ENCODE results near the gene SPNS1. TPM values are rescaled to one million over a fixed set of nuclear protein-coding genes. Genes with fewer than 3 reads are reported as not detected.

The SPNS1 gene
- total RNA-seq, 4 donors from 2014 or later = 24.2 to 34.6 (median 34.0) TPM

DNA sequence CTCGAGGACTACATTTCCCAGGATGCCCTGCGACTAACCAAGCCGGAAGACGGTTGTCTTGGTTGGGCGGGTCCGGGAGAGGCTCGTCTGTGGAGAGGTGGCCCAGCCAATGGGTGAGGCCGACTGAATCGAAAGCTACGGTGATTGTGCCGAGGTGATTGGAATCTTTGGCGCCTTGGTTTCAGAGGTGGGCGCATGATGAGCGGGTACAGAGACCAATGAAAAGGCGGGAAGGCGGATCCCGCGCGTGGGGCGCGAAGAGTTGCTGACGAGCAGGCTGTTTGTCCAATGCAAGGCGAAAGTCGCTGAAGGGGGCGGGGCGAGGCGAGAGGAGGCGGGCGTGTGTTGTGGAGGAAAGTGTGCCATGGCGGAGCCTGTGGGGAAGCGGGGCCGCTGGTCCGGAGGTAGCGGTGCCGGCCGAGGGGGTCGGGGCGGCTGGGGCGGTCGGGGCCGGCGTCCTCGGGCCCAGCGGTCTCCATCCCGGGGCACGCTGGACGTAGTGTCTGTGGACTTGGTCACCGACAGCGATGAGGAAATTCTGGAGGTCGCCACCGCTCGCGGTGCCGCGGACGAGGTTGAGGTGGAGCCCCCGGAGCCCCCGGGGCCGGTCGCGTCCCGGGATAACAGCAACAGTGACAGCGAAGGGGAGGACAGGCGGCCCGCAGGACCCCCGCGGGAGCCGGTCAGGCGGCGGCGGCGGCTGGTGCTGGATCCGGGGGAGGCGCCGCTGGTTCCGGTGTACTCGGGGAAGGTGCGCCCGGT, 23.7 kb upstream of the SPNS1 start, which contains the start of gene NFATC2IP:
Gene NFATC2IP, plus strand, starts transcription at position 290 of the 762 bp plus-strand sequence. Its CDS starts 75 bp downstream, at position 365.
- peak within 1 kb of the TSS; percentile 88 for H3K4me3 ChIP-seq (ENCODE audit: low read depth, poor library complexity, severe bottlenecking)
- peak; percentile 100 for DNase-seq (ENCODE audit: low spot score in 2 of 2)
- 0 to 2% methylated on average over 55 to 68 of the region's 79 CpGs for WGBS, 2 donors
- TF ChIP-seq POLR2A (IDR thresholded peaks at IDR 0.05) = no peak
- TF ChIP-seq, protein P1, sequence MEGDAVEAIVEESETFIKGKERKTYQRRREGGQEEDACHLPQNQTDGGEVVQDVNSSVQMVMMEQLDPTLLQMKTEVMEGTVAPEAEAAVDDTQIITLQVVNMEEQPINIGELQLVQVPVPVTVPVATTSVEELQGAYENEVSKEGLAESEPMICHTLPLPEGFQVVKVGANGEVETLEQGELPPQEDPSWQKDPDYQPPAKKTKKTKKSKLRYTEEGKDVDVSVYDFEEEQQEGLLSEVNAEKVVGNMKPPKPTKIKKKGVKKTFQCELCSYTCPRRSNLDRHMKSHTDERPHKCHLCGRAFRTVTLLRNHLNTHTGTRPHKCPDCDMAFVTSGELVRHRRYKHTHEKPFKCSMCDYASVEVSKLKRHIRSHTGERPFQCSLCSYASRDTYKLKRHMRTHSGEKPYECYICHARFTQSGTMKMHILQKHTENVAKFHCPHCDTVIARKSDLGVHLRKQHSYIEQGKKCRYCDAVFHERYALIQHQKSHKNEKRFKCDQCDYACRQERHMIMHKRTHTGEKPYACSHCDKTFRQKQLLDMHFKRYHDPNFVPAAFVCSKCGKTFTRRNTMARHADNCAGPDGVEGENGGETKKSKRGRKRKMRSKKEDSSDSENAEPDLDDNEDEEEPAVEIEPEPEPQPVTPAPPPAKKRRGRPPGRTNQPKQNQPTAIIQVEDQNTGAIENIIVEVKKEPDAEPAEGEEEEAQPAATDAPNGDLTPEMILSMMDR (IDR thresholded peaks at IDR 0.05) = no peak
- intact Hi-C loops (cut with DNase I; ENCODE audit: low total_unique reads) = no loop called here

DNA sequence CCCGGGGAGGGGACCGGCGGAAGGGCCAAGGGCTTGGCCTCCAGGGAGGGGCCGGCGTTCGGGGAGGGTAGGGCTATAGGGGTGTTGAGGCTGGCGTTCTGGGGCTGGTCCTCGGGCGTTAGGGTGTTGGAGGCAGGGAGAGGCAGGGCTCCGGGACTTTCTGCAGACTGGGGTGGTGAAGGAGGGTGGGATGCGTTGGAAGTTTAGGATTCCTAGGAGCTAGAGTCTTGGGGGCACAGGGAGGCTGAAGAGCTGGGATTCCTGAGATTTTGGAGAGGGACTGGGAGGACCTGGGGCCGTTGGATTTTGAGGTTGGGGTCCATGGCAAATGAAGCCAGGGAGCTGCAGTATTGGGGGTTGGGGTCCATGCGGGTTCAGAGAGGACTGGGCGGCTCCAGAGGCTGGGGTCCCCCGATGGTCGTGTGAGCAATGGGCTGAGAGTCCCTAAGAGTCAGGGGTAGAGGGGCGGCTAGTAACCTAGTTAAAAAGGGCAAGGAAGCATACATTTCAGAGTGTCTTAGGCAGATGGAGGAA, 23.1 kb upstream of the SPNS1 start:
- 2 to 5% methylated on average over 17 of the region's 17 CpGs for WGBS, 2 donors
- intact Hi-C loops (cut with DNase I; ENCODE audit: low total_unique reads) = no loop called here
- TF ChIP-seq, protein P1 (IDR thresholded peaks at IDR 0.05) = no peak
- no peak for TF ChIP-seq POLR2A (IDR thresholded peaks at IDR 0.05)
- DNase-seq (ENCODE audit: low spot score in 2 of 2) = peak in 1 of 2 donors; percentile 35
- peak overlapping the region; percentile 88 for H3K4me3 ChIP-seq (ENCODE audit: low read depth, poor library complexity, severe bottlenecking)

DNA sequence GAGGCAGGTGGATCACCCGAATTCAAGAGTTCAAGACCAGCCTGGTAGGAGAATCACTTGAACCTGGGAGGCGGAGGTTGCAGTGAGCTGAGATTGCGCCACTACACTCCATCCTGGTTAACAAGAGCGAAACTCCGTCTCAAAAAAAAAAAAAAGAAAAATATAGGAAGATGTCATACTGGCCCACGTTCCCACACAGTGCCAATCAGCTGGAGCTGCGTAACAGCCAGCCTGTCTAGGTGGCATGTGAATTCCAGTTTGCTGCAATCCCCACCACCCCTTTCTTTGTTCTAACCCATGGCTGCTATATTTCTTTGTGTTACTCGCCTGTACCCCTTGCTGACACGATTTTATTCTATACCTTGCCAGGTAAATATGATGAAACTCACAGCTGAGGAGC, 16.4 kb upstream of the SPNS1 start:
- 92% methylated on average over 9 of the region's 9 CpGs for whole genome bisulfite sequencing, 2 donors
- TF ChIP-seq POLR2A (IDR thresholded peaks at IDR 0.05) = no peak
- TF ChIP-seq, protein P1 (IDR thresholded peaks at IDR 0.05) = no peak
- DNase-seq (ENCODE audit: low spot score in 2 of 2) = no peak
- intact Hi-C loops (cut with DNase I; ENCODE audit: low total_unique reads) = no loop called here
- H3K4me3 ChIP-seq (ENCODE audit: low read depth, poor library complexity, severe bottlenecking) = no peak overlapping the region

GRCh38 chr16:28958836-28959235, 15.7 kb upstream of the SPNS1 start:
- WGBS, 2 donors = 91 to 93% methylated on average over 6 of the region's 6 CpGs
- DNase-seq (ENCODE audit: low spot score in 2 of 2) = no peak
- TF ChIP-seq POLR2A (IDR thresholded peaks at IDR 0.05) = no peak
- TF ChIP-seq, protein P1 (IDR thresholded peaks at IDR 0.05) = no peak
- H3K4me3 ChIP-seq (ENCODE audit: low read depth, poor library complexity, severe bottlenecking) = no peak overlapping the region
- intact Hi-C loops (cut with DNase I; ENCODE audit: low total_unique reads) = no loop called here

GRCh38 chr16:28964072-28964471, 10.5 kb upstream of the SPNS1 start:
- no peak for TF ChIP-seq POLR2A (IDR thresholded peaks at IDR 0.05)
- TF ChIP-seq, protein P1 (IDR thresholded peaks at IDR 0.05) = no peak
- intact Hi-C loops (cut with DNase I; ENCODE audit: low total_unique reads) = no loop called here
- no peak for DNase-seq (ENCODE audit: low spot score in 2 of 2)
- no peak overlapping the region for H3K4me3 ChIP-seq (ENCODE audit: low read depth, poor library complexity, severe bottlenecking)
- WGBS, 2 donors = 90 to 91% methylated on average over 3 of the region's 3 CpGs
